ENCODE results near the gene TP53I11.

GRCh38 chr11:44916801-44917385 is 33.8 kb downstream of the TP53I11 start:
- TF ChIP-seq CTCF (conservative IDR thresholded peaks at IDR 0.05) (no peak), ZFX (IDR thresholded peaks at IDR 0.05) (no peak)

All from C4-2B (cell line).